ENCODE measurements around the gene HIPK2.

- TF ChIP-seq CTCF (IDR thresholded peaks at IDR 0.05) = no peak
- TF ChIP-seq POLR2A (IDR thresholded peaks at IDR 0.05) = no peak
Observed at GRCh38 chr7:139596626-139597025, 181.2 kb downstream of the HIPK2 start.
